Measurements from ENCODE around the gene RSRC1.
"Not testable (repeated sequence)": the region's sequence is repeated elsewhere in the genome, so short reads cannot be mapped to it uniquely, and the experiment has no call there.

The RSRC1 gene

GRCh38 chr3:158540066-158540465 is 430.2 kb downstream of the RSRC1 start:
- no peak for DNase-seq

GRCh38 chr3:158548691-158549090 is 438.8 kb downstream of the RSRC1 start:
- no peak for DNase-seq

- not testable (repeated sequence) for DNase-seq
Observed at GRCh38 chr3:158549938-158550337, 440.0 kb downstream of the RSRC1 start.

GRCh38 chr3:158552124-158552523 is 442.2 kb downstream of the RSRC1 start:
- DNase-seq, result no peak

GRCh38 chr3:158559504-158559903 is 449.6 kb downstream of the RSRC1 start:
- DNase-seq, result no peak

GRCh38 chr3:158560979-158561378 is 451.1 kb downstream of the RSRC1 start:
- DNase-seq, result no peak

GRCh38 chr3:158562674-158563073 is 452.8 kb downstream of the RSRC1 start:
- no peak for DNase-seq

GRCh38 chr3:158563076-158563475 is 453.2 kb downstream of the RSRC1 start:
- no peak for DNase-seq

- no peak for DNase-seq
Observed at GRCh38 chr3:158565076-158565475, 455.2 kb downstream of the RSRC1 start.

GRCh38 chr3:158568784-158569183 is 458.9 kb downstream of the RSRC1 start:
- DNase-seq, result no peak

- DNase-seq, result no peak
Observed at GRCh38 chr3:158569794-158570193, 459.9 kb downstream of the RSRC1 start.

GRCh38 chr3:158570999-158571702 is 461.3 kb downstream of the RSRC1 start, which contains the start of gene MLF1:
MLF1 (plus strand) TSS chr3:158571194; CDS start chr3:158571301, 107 bp downstream.
- DNase-seq, result peak; percentile 96

- no peak for DNase-seq
Observed at GRCh38 chr3:158571969-158572765, 462.3 kb downstream of the RSRC1 start.

GRCh38 chr3:158572766-158573060 is 462.8 kb downstream of the RSRC1 start:
- no peak for DNase-seq

GRCh38 chr3:158573714-158574113 is 463.8 kb downstream of the RSRC1 start:
- DNase-seq, result no peak

- no peak for DNase-seq
Observed at GRCh38 chr3:158574646-158575045, 464.8 kb downstream of the RSRC1 start.

- no peak for DNase-seq
Observed at GRCh38 chr3:158590223-158590622, 480.3 kb downstream of the RSRC1 start.
